Adrenal gland (tissue), 5 donors: ENCODE measurements around the gene EGFLAM.

Experiments used
- POLR2A ChIP-seq, 2 donors: fragments of 450-650 bp; IDR thresholded peaks; one replicate each; pipeline ENCODE4 v1.6.1; 2017; ENCODE audit warnings: antibody characterized with exemption in 2 of 2, mild to moderate bottlenecking in 2 of 2, moderate library complexity in 1 of 2
- TF ChIP-seq, protein P1 (sequence below), 6 experiments: fragments of 450-650 bp in 4 of 6; fragments of 200-600 bp in 2 of 6; sonication (generic) in 1 of 6; IDR thresholded peaks; 1 replicate in 5 of 6; 2 replicates in 1 of 6; pipeline versions ENCODE4 v1.5.1 to v1.8.0; 2016 to 2021; ENCODE audit warnings: antibody characterized with exemption in 6 of 6, mild to moderate bottlenecking in 2 of 6, moderate library complexity in 1 of 6
- donor health status: DM: no; HTN: no; CAD: no.

DNA sequence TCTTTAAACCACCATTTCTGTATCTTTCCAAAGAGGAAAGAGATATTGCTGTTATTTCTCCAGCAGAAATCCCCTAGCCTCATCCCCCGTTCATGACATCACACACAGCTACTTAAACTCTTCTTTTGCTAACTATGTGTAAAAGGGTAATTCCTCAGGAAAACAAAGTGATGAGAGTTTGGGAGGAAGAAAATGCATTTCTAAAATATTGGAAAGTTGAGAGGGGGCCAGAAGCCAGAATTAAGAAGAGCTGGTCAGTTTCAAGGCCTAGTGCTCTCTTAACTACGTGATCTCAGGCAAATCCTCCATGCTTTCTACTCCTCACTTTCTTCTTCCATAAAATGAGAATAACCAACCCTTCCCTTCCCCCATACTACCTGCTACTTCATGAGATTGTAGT, 188.7 kb downstream of the EGFLAM start:
- TF ChIP-seq, protein P1, sequence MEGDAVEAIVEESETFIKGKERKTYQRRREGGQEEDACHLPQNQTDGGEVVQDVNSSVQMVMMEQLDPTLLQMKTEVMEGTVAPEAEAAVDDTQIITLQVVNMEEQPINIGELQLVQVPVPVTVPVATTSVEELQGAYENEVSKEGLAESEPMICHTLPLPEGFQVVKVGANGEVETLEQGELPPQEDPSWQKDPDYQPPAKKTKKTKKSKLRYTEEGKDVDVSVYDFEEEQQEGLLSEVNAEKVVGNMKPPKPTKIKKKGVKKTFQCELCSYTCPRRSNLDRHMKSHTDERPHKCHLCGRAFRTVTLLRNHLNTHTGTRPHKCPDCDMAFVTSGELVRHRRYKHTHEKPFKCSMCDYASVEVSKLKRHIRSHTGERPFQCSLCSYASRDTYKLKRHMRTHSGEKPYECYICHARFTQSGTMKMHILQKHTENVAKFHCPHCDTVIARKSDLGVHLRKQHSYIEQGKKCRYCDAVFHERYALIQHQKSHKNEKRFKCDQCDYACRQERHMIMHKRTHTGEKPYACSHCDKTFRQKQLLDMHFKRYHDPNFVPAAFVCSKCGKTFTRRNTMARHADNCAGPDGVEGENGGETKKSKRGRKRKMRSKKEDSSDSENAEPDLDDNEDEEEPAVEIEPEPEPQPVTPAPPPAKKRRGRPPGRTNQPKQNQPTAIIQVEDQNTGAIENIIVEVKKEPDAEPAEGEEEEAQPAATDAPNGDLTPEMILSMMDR (IDR thresholded peaks at IDR 0.05), result no peak
- no peak for TF ChIP-seq POLR2A (IDR thresholded peaks at IDR 0.05)
